ENCODE data around the gene PSMG4. TPM values are rescaled to one million over a fixed set of nuclear protein-coding genes. Genes with fewer than 3 reads are reported as not detected.

The PSMG4 gene
- total RNA-seq, 1 experiment from 2014 or later, result 35.0 TPM

DNA sequence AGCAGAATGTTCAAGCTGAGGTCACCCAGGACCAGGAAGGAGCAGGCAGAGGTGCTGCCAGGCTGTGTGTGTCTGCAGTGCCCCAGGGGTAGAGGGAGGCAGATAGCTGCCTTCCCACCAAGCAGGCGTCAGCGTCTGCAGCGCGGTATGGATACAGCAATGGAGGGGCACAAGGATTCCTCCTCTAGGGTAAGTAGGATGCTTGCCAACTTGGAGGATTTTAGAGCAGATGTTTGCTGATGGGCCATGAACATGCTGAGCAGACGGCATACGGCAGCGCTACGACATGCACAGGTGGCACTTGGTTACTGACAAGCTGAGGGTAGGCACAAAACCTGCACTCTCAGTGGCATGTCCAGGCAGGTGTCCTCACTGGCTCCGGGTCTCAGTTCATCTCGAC is 48.1 kb downstream of the PSMG4 start:
- Histone ChIP-seq H3K9me2 (ENCODE audit: insufficient read depth) (no peaks in the 10 kb centered on the region), H3K36me3 (ENCODE audit: control insufficient read depth in 1 of 2, insufficient read depth in 2 of 2, low read length in 2 of 2) (no peaks in the 10 kb centered on the region), H3K4me3 (replicated peaks in 1 of 2; ENCODE audit: low read depth in 1 of 2, low read length in 2 of 2) (no peak overlapping the region), H2AFZ (ENCODE audit: low read depth, low read length, poor library complexity, severe bottlenecking) (no peak overlapping the region), H3K4me1 (ENCODE audit: control insufficient read depth in 1 of 2, insufficient read depth in 2 of 2, low read length in 2 of 2) (no peaks in the 10 kb centered on the region), H3K27ac (ENCODE audit: low read depth, low read length) (no peak overlapping the region), H3K9ac (ENCODE audit: low read length) (no peak overlapping the region), H3K27me3 (ENCODE audit: insufficient read depth, low read length) (no peaks in the 10 kb centered on the region), H4K20me1 (ENCODE audit: insufficient read depth) (no peaks in the 10 kb centered on the region), H3K4me2 (ENCODE audit: low read length) (no peak overlapping the region), H3K9me3 (ENCODE audit: control insufficient read depth in 1 of 2, insufficient read depth in 1 of 2, low read depth in 1 of 2, low read length in 2 of 2) (no peaks in the 10 kb centered on the region), H3K79me2 (ENCODE audit: insufficient read depth, low read length) (no peaks in the 10 kb centered on the region)
- ATAC-seq (no peak), DNase-seq (ENCODE audit: low read depth, low spot score) (no peak)
- BruUV-seq (replicated peaks), result no TSS peak
- POLR2A ChIA-PET, result no interaction called here
- intact Hi-C loops (cut with micrococcal nuclease), result no loop called here
- RAD21 ChIA-PET (ENCODE audit: low non-redundant PET in 1 of 2, low total read pairs in 2 of 2, uncharacterized antibody in 2 of 2, unreplicated experiment in 2 of 2), result no interaction called here
- TF ChIP-seq FOSL1 (IDR thresholded peaks at IDR 0.05; ENCODE audit: low read depth) (no peak), SP1 (IDR thresholded peaks at IDR 0.05; ENCODE audit: low read depth) (no peak)
- CTCF ChIA-PET, result no interaction called here

DNA sequence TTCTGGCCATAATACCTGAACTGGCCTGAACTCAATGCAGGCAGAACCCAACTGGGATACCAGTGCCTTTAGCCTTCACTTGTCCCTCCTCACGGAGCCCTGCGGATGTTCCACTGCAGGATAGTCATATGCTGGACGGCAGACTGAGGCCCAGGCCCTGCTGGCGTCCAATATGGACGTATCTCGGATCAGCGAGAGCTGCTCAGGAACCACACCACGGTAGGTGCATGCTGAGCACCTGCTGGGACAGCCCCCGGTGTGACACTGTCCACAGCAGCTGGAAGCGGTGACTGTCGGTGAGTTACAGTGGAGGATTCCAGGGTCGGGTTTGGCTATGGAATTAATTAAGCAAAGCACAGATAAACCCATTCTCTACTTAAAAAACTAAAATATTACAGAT is 48.7 kb downstream of the PSMG4 start:
- CTCF ChIA-PET, result no interaction called here
- POLR2A ChIA-PET, result no interaction called here
- H2AFZ ChIP-seq (ENCODE audit: low read depth, low read length, poor library complexity, severe bottlenecking), result no peak overlapping the region
- H3K9me3 ChIP-seq (ENCODE audit: control insufficient read depth in 1 of 2, insufficient read depth in 1 of 2, low read depth in 1 of 2, low read length in 2 of 2), result no peaks in the 10 kb centered on the region
- ATAC-seq, result no peak
- H4K20me1 ChIP-seq (ENCODE audit: insufficient read depth), result no peaks in the 10 kb centered on the region
- H3K4me1 ChIP-seq (ENCODE audit: control insufficient read depth in 1 of 2, insufficient read depth in 2 of 2, low read length in 2 of 2), result no peaks in the 10 kb centered on the region
- RAD21 ChIA-PET (ENCODE audit: low non-redundant PET in 1 of 2, low total read pairs in 2 of 2, uncharacterized antibody in 2 of 2, unreplicated experiment in 2 of 2), result no interaction called here
- no peak for DNase-seq (ENCODE audit: low read depth, low spot score)
- H3K4me3 ChIP-seq (replicated peaks in 1 of 2; ENCODE audit: low read depth in 1 of 2, low read length in 2 of 2), result no peak overlapping the region
- no peaks in the 10 kb centered on the region for H3K9me2 ChIP-seq (ENCODE audit: insufficient read depth)
- no peak overlapping the region for H3K9ac ChIP-seq (ENCODE audit: low read length)
- H3K27me3 ChIP-seq (ENCODE audit: insufficient read depth, low read length), result no peaks in the 10 kb centered on the region
- H3K27ac ChIP-seq (ENCODE audit: low read depth, low read length), result no peak overlapping the region
- intact Hi-C loops (cut with micrococcal nuclease), result no loop called here
- H3K4me2 ChIP-seq (ENCODE audit: low read length), result no peak overlapping the region
- BruUV-seq (replicated peaks), result no TSS peak
- H3K79me2 ChIP-seq (ENCODE audit: insufficient read depth, low read length), result no peaks in the 10 kb centered on the region
- H3K36me3 ChIP-seq (ENCODE audit: control insufficient read depth in 1 of 2, insufficient read depth in 2 of 2, low read length in 2 of 2), result no peaks in the 10 kb centered on the region
- TF ChIP-seq, protein P1, sequence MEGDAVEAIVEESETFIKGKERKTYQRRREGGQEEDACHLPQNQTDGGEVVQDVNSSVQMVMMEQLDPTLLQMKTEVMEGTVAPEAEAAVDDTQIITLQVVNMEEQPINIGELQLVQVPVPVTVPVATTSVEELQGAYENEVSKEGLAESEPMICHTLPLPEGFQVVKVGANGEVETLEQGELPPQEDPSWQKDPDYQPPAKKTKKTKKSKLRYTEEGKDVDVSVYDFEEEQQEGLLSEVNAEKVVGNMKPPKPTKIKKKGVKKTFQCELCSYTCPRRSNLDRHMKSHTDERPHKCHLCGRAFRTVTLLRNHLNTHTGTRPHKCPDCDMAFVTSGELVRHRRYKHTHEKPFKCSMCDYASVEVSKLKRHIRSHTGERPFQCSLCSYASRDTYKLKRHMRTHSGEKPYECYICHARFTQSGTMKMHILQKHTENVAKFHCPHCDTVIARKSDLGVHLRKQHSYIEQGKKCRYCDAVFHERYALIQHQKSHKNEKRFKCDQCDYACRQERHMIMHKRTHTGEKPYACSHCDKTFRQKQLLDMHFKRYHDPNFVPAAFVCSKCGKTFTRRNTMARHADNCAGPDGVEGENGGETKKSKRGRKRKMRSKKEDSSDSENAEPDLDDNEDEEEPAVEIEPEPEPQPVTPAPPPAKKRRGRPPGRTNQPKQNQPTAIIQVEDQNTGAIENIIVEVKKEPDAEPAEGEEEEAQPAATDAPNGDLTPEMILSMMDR (IDR thresholded peaks at IDR 0.05 in 2 of 3, conservative IDR thresholded peaks at IDR 0.05 in 1 of 3; ENCODE audit: borderline replicate concordance in 1 of 3, insufficient read depth in 1 of 3, low read depth in 2 of 3, low read length in 2 of 3), result no peak
- TF ChIP-seq EZH2phosphoT487 (IDR thresholded peaks at IDR 0.05; ENCODE audit: borderline replicate concordance) (no peak), FOSL1 (IDR thresholded peaks at IDR 0.05; ENCODE audit: low read depth) (no peak), TCF7L2 (IDR thresholded peaks at IDR 0.05; ENCODE audit: borderline replicate concordance, extremely low read depth, insufficient read depth, insufficient read length) (no peak), CEBPB (IDR thresholded peaks at IDR 0.05; ENCODE audit: low read depth) (no peak), ZNF274 (IDR thresholded peaks at IDR 0.05; ENCODE audit: low read depth, low read length) (no peak), RAD21 (IDR thresholded peaks at IDR 0.05; ENCODE audit: low read depth) (no peak), YY1 (IDR thresholded peaks at IDR 0.05; ENCODE audit: extremely low read depth, insufficient replicate concordance, low read depth, low read length) (no peak), POLR2AphosphoS5 (IDR thresholded peaks at IDR 0.05; ENCODE audit: low read depth, low read length) (no peak), ELF1 (IDR thresholded peaks at IDR 0.05; ENCODE audit: borderline replicate concordance, low read depth) (no peak), EGR1 (IDR thresholded peaks at IDR 0.05; ENCODE audit: low read depth) (no peak), POLR2A (IDR thresholded peaks at IDR 0.05; ENCODE audit: borderline replicate concordance, extremely low read depth, insufficient read depth, insufficient read length) (no peak), ZFX (IDR thresholded peaks at IDR 0.05) (no peak)
- TF ChIP-seq, protein P2, sequence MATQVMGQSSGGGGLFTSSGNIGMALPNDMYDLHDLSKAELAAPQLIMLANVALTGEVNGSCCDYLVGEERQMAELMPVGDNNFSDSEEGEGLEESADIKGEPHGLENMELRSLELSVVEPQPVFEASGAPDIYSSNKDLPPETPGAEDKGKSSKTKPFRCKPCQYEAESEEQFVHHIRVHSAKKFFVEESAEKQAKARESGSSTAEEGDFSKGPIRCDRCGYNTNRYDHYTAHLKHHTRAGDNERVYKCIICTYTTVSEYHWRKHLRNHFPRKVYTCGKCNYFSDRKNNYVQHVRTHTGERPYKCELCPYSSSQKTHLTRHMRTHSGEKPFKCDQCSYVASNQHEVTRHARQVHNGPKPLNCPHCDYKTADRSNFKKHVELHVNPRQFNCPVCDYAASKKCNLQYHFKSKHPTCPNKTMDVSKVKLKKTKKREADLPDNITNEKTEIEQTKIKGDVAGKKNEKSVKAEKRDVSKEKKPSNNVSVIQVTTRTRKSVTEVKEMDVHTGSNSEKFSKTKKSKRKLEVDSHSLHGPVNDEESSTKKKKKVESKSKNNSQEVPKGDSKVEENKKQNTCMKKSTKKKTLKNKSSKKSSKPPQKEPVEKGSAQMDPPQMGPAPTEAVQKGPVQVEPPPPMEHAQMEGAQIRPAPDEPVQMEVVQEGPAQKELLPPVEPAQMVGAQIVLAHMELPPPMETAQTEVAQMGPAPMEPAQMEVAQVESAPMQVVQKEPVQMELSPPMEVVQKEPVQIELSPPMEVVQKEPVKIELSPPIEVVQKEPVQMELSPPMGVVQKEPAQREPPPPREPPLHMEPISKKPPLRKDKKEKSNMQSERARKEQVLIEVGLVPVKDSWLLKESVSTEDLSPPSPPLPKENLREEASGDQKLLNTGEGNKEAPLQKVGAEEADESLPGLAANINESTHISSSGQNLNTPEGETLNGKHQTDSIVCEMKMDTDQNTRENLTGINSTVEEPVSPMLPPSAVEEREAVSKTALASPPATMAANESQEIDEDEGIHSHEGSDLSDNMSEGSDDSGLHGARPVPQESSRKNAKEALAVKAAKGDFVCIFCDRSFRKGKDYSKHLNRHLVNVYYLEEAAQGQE (IDR thresholded peaks at IDR 0.05; ENCODE audit: low read depth), result no peak
- TF ChIP-seq, protein P3, sequence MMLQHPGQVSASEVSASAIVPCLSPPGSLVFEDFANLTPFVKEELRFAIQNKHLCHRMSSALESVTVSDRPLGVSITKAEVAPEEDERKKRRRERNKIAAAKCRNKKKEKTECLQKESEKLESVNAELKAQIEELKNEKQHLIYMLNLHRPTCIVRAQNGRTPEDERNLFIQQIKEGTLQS (IDR thresholded peaks at IDR 0.05), result no peak
- TF ChIP-seq, protein P4, sequence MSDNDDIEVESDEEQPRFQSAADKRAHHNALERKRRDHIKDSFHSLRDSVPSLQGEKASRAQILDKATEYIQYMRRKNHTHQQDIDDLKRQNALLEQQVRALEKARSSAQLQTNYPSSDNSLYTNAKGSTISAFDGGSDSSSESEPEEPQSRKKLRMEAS (IDR thresholded peaks at IDR 0.05), result no peak
